ENCODE results near the gene SNX5. TPM values are rescaled to one million over a fixed set of nuclear protein-coding genes. Genes with fewer than 3 reads are reported as not detected.

The SNX5 gene
- total RNA-seq, 4 donors from 2014 or later = 49.9 to 114 (median 64.5) TPM

DNA sequence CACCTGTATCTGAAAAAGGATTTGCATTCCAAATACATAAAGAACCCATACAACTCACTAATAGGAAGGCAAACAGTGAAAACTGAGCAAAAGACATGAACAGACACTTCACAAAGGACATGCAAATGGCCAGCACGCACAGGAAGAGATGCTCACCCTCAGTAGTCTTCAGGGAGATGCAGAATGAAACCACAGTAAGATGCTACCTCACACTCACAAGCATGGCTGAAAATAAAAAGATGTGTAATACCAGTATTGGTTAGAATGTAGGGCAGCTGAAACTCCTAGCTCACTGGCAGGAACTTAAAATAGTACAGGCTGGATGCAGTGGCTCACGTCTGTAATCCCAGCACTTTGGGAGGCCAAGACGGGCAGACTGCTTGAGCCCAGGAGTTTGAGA is 64.6 kb downstream of the SNX5 start:
- Histone ChIP-seq H3K27ac (no peak overlapping the region), H3K27me3 (no peaks in the 10 kb centered on the region), H3K4me3 (no peak overlapping the region), H3K36me3 (no peaks in the 10 kb centered on the region), H3K4me1 (no peaks in the 10 kb centered on the region), H3K9me3 (no peaks in the 10 kb centered on the region)
- DNase-seq (ENCODE audit: low spot score in 2 of 2) = no peak
- TF ChIP-seq POLR2AphosphoS5 (IDR thresholded peaks at IDR 0.05) (no peak), POLR2A (IDR thresholded peaks at IDR 0.05) (no peak), EP300 (IDR thresholded peaks at IDR 0.05) (no peak)
- TF ChIP-seq, protein P1, sequence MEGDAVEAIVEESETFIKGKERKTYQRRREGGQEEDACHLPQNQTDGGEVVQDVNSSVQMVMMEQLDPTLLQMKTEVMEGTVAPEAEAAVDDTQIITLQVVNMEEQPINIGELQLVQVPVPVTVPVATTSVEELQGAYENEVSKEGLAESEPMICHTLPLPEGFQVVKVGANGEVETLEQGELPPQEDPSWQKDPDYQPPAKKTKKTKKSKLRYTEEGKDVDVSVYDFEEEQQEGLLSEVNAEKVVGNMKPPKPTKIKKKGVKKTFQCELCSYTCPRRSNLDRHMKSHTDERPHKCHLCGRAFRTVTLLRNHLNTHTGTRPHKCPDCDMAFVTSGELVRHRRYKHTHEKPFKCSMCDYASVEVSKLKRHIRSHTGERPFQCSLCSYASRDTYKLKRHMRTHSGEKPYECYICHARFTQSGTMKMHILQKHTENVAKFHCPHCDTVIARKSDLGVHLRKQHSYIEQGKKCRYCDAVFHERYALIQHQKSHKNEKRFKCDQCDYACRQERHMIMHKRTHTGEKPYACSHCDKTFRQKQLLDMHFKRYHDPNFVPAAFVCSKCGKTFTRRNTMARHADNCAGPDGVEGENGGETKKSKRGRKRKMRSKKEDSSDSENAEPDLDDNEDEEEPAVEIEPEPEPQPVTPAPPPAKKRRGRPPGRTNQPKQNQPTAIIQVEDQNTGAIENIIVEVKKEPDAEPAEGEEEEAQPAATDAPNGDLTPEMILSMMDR (IDR thresholded peaks at IDR 0.05) = no peak
- 61% methylated on average over 3 of the region's 3 CpGs for whole genome bisulfite sequencing

DNA sequence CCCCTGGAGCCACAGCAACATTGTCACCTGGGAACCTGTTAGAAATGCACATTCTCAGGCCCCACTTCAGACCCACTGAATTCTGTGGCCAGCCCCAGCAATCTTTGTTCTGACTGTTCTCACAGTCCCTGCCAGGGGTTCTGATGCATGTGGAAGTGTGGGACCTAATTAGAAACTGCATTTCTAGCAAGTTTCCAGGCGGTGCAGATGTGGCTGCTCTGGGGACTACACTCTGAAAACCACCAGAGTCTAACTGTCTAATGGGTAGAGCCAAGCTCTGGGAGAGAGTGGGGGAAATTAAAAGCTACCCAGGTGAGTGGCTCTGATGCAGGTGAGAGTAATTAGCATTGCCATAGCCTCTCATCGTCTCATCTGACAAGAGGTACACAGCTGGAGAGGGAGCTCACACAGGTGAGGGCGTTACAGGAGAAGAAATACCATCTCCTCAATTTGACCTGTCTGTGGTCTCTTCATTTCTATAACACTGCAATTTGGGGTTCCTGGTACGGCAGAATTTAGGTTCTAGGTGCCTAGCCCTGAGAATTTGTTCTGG is 66.0 kb downstream of the SNX5 start:
- Histone ChIP-seq H3K4me3 (no peak overlapping the region), H3K27ac (no peak overlapping the region), H3K4me1 (no peaks in the 10 kb centered on the region), H3K36me3 (no peaks in the 10 kb centered on the region), H3K27me3 (no peaks in the 10 kb centered on the region), H3K9me3 (no peaks in the 10 kb centered on the region)
- WGBS = 91% methylated on average over 4 of the region's 4 CpGs
- TF ChIP-seq POLR2A (IDR thresholded peaks at IDR 0.05) (no peak), EP300 (IDR thresholded peaks at IDR 0.05) (no peak)
- TF ChIP-seq, protein P1 (IDR thresholded peaks at IDR 0.05) = no peak
- no peak for DNase-seq (ENCODE audit: low spot score in 2 of 2)

DNA sequence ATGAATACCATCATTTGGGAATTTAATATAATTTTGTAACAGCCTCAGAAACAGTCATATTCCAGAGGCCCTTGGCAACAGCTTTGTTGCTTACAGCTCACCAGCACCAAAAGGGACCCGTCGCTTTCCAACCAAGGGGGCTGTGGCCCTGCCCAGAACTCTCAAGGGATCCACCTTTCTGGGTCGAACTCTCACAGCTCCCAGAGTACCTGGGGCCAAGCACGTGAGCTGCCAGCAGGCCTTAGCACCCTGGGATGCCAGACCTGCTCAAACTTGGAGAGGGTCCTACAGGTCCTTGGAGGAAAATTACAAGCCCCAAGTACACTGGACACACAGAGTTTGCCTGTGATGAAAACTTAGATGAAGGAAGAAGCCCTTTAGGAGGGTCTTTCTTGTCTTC is 66.6 kb downstream of the SNX5 start:
- Histone ChIP-seq H3K4me1 (no peaks in the 10 kb centered on the region), H3K36me3 (no peaks in the 10 kb centered on the region), H3K27me3 (no peaks in the 10 kb centered on the region), H3K9me3 (no peaks in the 10 kb centered on the region), H3K4me3 (no peak overlapping the region), H3K27ac (no peak overlapping the region)
- WGBS = 77% methylated on average over 4 of the region's 4 CpGs
- TF ChIP-seq POLR2AphosphoS5 (IDR thresholded peaks at IDR 0.05) (no peak), EP300 (IDR thresholded peaks at IDR 0.05) (no peak), POLR2A (IDR thresholded peaks at IDR 0.05) (no peak)
- TF ChIP-seq, protein P1 (IDR thresholded peaks at IDR 0.05) = no peak
- no peak for DNase-seq (ENCODE audit: low spot score in 2 of 2)

DNA sequence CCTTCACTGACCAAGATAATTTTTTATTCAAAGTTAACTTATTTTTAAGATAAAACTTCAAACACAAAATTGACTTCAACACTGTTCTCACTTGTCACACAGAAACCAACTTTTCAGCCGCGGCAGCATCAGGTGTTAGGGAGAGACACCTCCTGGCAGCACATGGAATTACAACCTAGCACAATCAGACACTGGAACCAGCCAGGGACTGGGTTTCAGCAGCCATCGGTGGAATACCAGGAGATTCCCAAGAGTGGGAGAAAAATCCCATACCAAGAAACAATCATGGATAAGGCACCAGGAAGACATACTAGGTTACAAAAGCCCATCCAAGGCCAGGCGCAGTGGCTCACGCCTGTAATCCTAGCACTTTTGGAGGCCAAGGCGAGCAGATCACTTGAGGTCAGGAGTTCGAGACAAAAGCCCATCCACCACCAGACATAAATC is 70.0 kb downstream of the SNX5 start:
- peak; percentile 73 to 90 for DNase-seq (ENCODE audit: low spot score in 2 of 2)

DNA sequence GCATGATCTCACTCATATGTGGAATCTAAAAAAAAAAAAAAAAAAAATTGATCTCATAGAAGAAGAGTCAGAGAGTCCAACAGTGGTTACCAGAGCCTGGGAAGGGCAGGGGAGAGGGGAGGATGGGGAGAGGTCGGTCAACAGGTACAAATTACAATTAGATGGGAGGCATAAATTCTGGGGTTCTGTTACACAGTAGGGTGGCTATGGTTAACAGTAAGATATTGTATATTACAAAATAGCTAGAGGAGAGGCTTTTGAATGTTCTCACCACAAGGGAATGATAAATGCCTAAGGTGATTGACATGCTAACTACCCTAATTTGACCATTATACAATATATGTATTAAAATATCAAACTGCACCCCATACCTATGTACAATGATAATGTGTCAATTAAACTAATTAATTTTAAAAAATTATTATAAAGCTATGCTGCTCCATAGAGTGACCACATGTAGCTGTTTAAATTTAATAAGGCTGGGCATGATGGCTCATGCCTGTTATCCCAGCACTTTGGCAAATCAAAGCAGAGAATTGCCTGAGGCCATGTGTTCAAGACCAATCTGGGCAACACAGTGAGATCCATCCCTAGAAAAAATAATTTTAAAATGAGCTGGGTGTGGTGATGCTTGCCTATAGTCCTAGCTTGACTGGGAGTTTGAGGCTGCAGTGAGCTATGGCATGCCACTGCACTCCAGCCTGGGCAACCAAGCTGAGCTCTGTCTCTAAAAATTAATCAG is 70.9 kb downstream of the SNX5 start:
- TF ChIP-seq, protein P1 (IDR thresholded peaks at IDR 0.05) = no peak
- TF ChIP-seq POLR2A (IDR thresholded peaks at IDR 0.05) (no peak), EP300 (IDR thresholded peaks at IDR 0.05) (no peak), POLR2AphosphoS5 (IDR thresholded peaks at IDR 0.05) (no peak)
- no peak for DNase-seq (ENCODE audit: low spot score in 2 of 2)
- Histone ChIP-seq H3K27me3 (no peaks in the 10 kb centered on the region), H3K27ac (no peak overlapping the region), H3K36me3 (no peaks in the 10 kb centered on the region), H3K4me1 (peaks cover 18% of the 10 kb centered on the region), H3K4me3 (no peak overlapping the region), H3K9me3 (no peaks in the 10 kb centered on the region)
- WGBS = 89% methylated on average over 1 of the region's 1 CpG

More for the DNA sequence above, 70.0 kb downstream of the SNX5 start:
- 49% methylated on average over 7 of the region's 7 CpGs for WGBS
- no peaks in the 10 kb centered on the region for H3K36me3 ChIP-seq
- TF ChIP-seq, protein P1 (IDR thresholded peaks at IDR 0.05) = peak; percentile 86 to 88
- TF ChIP-seq EP300 (IDR thresholded peaks at IDR 0.05) (no peak), POLR2AphosphoS5 (IDR thresholded peaks at IDR 0.05) (no peak)
- no peaks in the 10 kb centered on the region for H3K27me3 ChIP-seq
- H3K27ac ChIP-seq = no peak overlapping the region
- no peaks in the 10 kb centered on the region for H3K9me3 ChIP-seq
- H3K4me3 ChIP-seq = no peak overlapping the region
- peaks cover 18% of the 10 kb centered on the region for H3K4me1 ChIP-seq

All from suprapubic skin (tissue), 4 donors.